HuH-7 (cell line): ENCODE results near the gene ANKRD29.
A peak's percentile ranks its signal among the peaks of the same experiment; 100 is the strongest.

ENCODE experiments used
- DNase-seq: peaks from one replicate; pipeline ENCODE4 v3.0.0; 2011; ENCODE audit warnings: low spot score

ANKRD29 gene

DNA sequence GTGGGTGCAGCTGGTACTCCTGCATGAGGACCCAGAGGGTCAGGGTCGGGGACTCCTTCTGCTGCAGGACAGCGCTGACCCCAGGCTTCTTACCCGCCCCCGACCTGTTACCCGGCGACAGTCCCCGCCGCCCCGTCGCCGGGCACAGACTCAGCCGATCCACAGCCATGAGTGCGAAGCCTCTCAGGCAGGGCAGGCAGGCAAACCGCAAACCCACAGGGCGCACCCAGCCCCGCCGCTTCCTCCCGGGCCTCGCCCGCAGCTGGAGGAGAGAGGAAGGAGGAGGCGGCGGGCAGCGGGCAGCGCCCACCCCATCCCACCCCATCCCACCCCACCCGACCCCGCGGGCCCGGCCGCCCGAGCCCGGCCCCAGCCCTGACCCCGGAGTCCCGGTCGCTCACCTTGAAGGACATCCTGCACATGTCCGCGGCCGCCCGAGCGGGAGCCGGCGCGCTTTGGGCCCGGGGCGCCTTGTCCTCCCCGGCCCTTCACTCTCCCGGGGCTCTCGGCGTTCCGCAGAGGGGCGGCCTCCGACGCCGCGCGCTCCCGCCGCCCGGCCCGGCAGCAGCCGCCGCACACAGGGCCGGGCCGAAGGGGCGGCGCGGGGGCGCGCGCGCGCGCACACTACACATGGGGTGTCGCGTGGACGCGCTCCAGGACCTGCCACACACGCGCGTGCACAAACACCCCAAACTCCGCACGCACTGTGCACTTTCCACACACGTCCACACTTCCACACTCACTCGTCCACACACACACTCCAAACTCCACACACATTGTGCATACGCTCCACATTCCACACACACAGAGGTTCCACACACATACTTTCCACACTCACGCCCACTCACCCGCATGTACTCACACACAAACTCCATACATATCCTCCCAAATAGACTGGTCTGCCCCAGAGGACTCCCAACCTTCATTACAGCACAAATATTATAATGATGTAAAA lies at the start of gene ANKRD29:
Gene ANKRD29, minus strand, starts transcription at position 603 of the 955 bp plus-strand sequence. Its CDS starts 181 bp downstream, at position 422.
- peak; percentile 64 for DNase-seq

DNA sequence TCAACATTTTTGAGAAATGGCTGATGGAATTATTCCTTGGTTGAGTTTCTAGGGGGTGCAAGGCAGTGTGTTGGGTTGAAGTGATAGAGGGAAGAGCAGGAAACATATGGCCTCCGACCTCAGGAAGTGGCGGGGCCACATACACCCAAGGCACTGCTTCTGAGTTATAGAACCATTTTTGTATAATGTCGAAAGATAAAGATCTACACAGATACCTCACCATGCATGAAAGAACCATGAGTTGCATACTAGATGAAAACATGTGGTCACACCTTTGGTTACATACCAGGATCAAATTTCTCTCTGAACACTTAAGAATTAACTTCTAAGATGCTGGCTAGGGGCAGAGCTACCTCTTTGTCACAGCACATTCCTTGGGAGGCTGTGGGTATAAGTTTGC lies 49.7 kb upstream of the ANKRD29 start:
- no peak for DNase-seq

- DNase-seq, result no peak
These were observed 48.7 kb upstream of the ANKRD29 start for GRCh38 chr18:23711426-23711825.

DNA sequence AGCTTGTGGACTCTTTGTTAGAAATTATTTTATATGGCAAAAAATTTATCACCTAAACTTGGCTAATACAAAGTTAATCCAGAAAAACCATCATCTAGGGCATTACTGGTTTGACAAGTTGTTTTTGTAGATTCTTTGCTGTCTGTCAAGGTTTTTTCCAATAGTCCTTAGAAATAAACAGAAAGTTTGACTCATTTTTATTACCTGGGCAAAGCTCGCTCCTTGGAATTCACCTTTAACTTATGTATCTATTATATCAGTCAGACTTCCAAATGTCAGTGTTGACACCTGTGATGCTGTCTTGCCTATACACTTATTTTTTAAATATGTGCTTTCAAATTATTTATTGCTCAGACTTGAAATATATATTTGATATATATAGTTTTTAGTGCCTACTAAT lies 48.2 kb upstream of the ANKRD29 start:
- no peak for DNase-seq

GRCh38 chr18:23710068-23710527 lies 47.4 kb upstream of the ANKRD29 start:
- no peak for DNase-seq

DNA sequence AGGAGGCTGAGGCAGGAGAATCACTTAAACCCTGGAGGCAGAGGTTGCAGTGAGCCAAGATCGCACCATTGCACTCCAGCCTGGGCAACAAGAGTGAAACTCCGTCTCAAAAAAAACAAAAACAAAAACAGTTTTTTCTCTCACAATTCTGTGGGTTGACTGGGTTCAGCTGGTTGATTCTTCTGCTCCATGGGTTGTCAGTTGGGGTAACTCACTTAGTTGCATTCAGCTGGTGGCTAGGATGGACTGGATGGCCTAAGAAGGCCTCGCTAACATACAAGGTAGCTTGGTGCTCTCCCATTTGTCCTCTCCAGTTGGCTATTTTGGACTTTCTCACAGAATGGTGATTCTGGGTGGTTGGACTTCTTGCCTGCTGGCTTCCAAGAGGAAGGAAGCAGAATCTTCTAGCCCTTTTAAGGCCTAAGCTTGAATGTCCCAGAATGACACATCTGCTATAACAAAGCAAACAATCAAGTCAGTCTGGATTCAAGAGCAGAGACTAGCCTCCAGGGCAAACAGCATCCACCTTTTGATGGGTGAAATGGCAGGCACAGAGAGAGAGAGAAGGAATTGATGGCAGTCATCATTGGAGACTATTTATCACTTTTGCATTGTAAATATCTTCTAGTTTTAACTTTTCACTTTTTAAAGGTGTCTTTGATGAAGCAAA lies 44.4 kb upstream of the ANKRD29 start:
- DNase-seq, result no peak

DNA sequence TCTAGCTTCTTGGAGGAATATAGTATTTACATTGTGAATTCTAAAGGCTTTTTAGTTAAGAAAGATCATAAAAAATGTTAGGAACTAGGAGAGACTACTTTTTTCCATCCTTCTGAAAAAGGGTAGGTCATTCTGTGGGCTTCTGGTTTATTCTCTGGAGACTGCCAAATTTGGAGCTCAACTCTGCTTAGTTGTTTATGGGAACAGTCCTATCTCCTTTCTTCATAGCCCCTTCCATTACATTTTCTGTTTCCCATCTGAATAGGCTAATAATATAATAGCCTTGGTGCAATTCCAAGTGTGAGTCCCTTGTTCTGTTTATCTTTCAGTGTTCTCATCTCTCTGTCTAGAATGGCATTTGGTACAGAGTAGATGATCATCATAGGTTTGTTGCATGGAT lies 42.1 kb upstream of the ANKRD29 start:
- DNase-seq, result no peak

GRCh38 chr18:23703987-23704384 lies 41.3 kb upstream of the ANKRD29 start:
- DNase-seq, result no peak

DNA sequence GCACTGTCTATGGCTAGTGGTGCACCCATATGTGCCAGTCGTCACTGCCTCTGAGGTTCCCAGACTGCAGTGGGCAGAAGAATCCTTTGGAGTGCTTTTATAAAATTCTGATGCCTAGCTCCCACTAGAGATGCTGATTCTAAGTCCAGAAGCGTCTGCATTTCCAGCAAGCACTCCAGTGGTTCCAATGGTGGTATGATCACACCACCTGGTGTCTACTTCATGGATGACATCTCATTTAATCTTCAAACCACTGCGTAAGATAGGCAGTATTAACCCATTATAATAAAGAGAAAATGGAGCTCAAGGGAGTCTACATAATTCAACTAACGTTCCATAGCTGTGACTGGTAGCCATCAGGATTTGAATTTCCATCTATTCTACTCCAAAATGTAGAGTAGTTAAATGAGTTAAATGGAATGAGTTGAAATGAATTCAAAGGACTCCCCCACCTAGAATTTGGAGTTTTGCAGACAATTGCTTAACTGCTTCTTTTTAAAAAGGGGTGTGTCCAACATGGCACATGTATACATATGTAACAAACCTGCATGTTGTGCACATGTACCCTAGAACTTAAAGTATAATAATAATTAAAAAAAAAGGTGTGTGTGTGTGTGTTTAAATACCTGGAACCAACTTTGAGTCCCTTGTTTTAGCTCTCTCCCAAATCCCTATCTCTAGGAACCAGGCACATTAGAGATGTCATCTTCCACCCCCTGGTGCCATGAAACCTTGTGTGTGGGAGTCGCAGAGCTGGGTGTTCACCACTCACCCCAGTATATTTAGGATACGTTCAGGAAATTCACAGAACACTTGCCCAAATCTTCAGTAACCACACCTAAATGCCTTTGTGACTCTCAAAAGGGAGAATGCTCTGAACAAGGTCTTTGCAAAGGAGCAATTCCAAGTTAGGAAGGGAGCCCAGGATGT lies 40.6 kb upstream of the ANKRD29 start:
- no peak for DNase-seq

- no peak for DNase-seq
These were observed 39.9 kb upstream of the ANKRD29 start for GRCh38 chr18:23702606-23703005.

DNA sequence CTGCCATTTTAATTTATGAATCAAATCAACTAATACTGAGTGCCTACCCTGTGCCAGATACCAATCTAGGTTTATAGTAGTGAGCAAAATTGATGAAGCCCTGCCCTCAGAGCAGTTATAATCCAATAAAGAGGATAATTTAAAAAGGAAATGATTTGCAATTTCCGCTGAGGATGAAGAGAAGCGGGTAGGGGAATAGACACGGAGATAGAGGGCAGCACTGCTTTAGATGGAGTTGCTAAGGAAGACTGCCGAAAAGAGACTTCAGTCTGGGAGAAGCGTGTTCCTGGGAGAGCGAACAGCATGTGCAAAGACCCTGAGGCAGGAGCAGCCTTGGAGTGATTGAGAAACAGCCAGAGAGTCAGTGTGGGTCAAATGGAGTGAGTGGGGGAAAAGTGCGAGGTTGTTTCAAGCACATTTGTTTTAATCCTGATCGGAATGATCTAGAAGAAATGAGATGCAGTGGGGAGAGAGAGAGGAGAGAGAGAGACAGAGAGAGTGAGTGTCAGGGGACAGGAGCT lies 38.9 kb upstream of the ANKRD29 start:
- DNase-seq, result no peak

- DNase-seq, result no peak
These were observed 38.3 kb upstream of the ANKRD29 start for GRCh38 chr18:23701017-23701416.

DNA sequence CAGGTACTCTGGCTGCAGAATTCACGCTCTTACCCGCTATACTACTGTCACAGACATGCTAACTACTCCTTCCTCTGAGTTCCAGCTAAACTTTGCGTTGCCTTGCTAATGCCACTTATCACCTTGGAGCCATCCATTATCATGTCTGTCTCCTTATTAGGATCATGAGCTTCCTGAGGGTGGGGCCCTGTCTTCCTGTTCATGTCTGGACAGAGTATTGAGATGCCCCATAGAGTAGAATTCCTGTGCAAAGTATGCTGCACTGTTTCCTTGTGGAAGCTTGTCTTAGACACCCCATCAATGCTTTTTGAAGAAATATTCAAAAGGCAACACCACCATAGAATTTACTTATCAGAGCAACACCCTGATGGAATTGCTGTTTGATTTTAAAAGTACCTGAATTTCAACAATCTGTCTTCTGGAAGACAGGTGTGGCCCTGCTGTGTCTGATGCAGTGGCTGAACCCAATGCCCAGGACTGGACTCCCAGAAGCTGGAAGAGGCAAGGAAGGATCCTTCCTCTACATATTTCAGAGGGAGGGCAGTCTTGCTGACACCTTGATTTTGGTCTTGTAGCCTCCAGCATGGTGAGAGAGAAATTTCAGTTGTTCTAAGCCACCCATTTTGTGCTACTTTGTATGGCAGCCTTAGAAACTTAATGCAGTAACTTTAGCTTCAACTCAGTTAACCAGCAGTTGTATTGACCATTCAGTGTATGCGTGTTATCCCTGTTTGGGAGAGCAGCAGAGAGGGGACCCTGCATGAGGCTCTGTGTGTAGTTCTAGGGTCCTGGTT lies 32.1 kb upstream of the ANKRD29 start:
- DNase-seq, result no peak

GRCh38 chr18:23693846-23694245 lies 31.1 kb upstream of the ANKRD29 start:
- no peak for DNase-seq

DNA sequence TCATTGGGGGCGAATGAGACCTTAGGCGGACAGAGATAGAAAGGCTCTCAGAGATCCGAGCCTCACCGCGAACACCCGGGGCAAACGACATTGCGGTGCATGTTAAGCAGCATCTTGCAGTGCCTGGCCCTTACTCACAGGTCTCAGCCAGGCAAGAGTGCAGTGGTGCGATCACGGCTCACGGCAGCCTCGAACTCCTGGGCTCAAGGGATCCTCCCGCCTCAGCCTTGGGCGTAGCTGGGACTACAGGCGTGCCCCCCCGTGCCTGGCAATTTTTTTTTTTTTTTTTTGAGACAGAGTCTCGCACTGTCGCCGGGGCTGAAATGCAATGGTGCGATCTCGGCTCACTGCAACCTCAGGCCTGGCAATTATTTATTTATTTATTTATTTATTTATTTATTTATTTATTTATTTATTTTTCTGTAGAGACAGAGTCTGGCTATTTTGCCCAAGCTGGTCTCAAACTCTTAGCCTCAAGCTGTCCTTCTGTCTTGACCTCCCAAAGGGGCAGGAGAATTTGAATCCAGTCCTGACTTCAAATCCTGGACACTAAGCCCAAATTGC lies 27.9 kb upstream of the ANKRD29 start:
- no peak for DNase-seq

- no peak for DNase-seq
These were observed 27.1 kb upstream of the ANKRD29 start for GRCh38 chr18:23689616-23690504.

- peak; percentile 55 for DNase-seq
These were observed 26.4 kb upstream of the ANKRD29 start, which contains the start of gene LAMA3 for GRCh38 chr18:23689031-23689615. LAMA3 (plus strand) TSS chr18:23689453; CDS start chr18:23689684, 231 bp downstream.

DNA sequence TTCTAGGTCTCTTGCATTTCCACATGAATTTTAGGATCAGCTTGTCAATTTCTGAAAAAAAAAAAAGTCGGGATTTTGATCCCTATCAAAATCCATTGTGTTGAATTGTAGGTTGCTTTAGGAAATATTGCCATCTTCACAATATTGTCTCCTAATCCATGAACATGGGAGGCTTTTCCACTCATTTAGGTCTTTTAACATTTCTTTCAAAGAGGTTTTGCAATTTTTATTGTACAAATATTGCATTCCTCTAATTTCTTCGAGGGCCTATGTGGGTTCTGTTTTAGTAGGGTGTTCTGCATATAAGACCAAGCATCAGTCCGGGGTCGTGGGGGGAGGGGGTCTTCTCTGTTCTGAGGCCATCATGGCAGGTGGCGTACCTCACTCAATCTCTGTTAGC lies 25.8 kb upstream of the ANKRD29 start:
- DNase-seq, result no peak
